T47D (cell line): ENCODE results near the gene NLRP10.

Experiments
- DNase-seq, 2 experiments: peaks; one replicate each; pipeline versions ENCODE4 v3.0.0 to v3.0.0-alpha.2; 2011 to 2012; ENCODE audit warnings: low read depth in 1 of 2, low spot score in 1 of 2
- JUND ChIP-seq: IDR thresholded peaks from 2 replicates; pipeline ENCODE4 v1.6.1; 2012; ENCODE audit warnings: low read depth
- in situ Hi-C: cut with HindIII; loops from 2 replicates; pipeline ENCODE4 v1.10.0; 2016; ENCODE audit warnings: low sequenced_read_pairs, low pct_unique_long_range_greater_than_20kb

NLRP10 gene, protein sequence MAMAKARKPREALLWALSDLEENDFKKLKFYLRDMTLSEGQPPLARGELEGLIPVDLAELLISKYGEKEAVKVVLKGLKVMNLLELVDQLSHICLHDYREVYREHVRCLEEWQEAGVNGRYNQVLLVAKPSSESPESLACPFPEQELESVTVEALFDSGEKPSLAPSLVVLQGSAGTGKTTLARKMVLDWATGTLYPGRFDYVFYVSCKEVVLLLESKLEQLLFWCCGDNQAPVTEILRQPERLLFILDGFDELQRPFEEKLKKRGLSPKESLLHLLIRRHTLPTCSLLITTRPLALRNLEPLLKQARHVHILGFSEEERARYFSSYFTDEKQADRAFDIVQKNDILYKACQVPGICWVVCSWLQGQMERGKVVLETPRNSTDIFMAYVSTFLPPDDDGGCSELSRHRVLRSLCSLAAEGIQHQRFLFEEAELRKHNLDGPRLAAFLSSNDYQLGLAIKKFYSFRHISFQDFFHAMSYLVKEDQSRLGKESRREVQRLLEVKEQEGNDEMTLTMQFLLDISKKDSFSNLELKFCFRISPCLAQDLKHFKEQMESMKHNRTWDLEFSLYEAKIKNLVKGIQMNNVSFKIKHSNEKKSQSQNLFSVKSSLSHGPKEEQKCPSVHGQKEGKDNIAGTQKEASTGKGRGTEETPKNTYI

DNA sequence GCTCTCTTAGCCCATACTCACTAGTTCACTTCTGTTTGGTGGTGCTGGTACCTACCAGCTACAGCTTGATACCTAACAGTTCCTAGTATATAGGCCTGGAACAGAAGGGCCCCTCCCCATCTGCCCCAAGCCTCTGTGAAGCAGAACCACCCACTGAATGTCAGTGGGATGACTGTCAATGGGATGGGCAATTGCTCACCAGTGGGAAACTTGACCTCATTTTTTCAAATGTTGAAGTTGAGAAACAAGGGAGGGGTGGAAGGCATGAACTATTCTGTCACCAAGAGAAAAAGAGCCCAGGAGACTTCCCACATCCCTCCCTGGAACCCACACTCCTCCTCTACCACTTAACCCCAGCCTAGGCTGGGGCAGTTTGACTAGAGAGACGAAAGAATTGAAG, at the start of gene NLRP10:
Gene NLRP10 (minus strand): TSS at position 62 of the 400 bp plus-strand sequence. CDS start 1,952 bp downstream, outside the sequence.
- no peak for DNase-seq
- in situ Hi-C loops, result no loop called here
- TF ChIP-seq JUND, result no peak

DNA sequence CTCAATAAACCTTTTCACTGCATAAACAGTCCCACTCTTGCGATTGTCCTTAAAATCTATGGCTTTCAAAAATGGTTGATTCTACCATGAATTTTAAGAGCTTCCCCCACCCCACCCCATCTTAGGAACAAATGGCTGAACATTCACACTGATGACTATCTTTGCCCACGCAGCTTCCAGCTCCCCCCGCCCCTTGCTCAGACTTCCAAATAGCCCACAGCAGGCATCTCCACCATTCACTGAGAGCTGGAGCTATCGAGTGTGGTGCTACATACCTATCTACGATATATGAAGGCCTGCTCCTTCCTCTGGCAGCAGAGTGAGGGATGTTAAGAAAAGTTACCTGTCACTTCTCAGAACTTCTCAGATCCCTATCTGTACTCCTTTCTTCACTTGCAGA, 48.6 kb upstream of the NLRP10 start:
- in situ Hi-C loops, result no loop called here
- TF ChIP-seq JUND, result no peak
- no peak for DNase-seq

DNA sequence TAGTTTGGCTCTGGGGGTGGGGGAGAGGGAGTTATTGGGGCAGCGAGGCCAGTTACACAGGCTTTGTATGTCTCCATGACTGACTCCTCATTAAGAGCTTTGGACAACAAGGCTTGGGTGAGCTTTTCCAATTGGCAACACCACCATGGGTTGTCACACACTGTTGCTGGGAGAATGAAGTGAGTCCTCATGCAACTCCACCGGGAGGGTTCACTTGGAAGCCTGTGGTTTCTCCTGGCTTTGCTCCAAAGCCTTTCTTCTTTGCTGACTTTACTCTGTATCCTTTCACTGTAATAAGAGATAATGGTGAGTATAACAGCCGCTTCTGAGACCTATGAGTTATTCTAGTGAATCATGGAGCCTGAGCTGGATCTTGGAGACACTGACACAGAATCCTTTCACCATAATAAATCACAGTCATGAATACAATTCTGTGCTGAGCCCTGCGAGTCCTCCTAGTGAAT, 46.8 kb upstream of the NLRP10 start:
- no peak for DNase-seq
- in situ Hi-C loops, result no loop called here
- no peak for TF ChIP-seq JUND

DNA sequence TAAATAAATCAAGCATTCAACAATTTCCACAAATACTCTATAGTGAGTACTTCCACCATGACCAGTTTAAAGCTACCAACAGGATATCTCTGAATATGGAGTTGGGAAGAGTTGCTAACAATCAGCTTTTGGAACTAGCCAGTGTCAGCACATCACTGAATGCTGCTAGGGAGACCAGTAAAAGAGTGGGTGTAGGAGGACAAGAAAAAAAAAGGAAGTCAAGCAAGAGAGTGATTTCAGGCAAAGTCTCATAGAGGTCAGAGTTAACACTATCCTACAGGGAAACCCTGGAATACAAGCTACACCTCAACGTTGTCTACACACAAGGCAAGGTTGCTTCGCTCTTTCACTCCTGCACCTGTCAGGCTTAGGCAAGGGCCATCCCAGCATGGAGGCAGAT, 46.1 kb upstream of the NLRP10 start:
- no peak for DNase-seq
- TF ChIP-seq JUND, result no peak
- in situ Hi-C loops, result no loop called here

DNA sequence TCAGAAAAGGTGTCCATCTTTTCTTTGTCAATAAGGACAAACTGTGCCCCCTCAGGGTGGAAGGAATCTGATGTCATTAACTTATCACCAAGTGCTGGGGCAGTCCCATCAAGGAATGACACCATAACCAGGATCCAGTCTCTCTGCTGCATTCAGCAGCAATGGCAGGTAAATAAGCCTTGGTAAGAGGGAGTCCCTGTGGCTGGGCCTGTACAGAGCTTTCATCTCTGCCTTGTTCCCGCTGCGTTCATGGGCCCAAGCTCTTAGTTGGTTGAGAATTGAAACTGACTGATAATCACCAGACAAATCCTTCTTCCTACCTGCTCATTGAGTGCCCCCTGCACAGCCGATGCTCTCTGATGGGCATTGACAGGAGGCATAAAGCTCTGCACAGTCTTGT, 44.6 kb upstream of the NLRP10 start:
- no peak for DNase-seq
- in situ Hi-C loops, result no loop called here
- no peak for TF ChIP-seq JUND

DNA sequence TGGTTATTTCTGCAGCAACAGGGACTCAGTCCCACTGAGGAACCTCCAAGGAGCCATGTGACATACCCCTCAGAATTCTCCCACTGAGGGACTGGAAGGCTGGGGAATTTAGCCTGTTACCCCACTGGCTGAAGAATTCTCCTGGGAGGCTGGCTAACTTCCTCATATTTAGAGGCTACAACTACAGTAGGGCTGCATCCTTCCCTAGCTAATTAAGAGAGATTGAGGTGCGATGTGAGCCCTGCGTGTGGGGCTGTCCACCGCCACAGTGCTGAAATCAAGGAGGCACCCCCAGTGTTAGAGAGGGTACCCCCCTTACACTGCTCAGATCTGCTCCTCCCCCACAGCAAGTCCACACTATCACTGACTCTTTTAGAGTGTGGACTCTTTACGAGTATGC, 43.0 kb upstream of the NLRP10 start:
- TF ChIP-seq JUND, result no peak
- in situ Hi-C loops, result no loop called here
- no peak for DNase-seq

DNA sequence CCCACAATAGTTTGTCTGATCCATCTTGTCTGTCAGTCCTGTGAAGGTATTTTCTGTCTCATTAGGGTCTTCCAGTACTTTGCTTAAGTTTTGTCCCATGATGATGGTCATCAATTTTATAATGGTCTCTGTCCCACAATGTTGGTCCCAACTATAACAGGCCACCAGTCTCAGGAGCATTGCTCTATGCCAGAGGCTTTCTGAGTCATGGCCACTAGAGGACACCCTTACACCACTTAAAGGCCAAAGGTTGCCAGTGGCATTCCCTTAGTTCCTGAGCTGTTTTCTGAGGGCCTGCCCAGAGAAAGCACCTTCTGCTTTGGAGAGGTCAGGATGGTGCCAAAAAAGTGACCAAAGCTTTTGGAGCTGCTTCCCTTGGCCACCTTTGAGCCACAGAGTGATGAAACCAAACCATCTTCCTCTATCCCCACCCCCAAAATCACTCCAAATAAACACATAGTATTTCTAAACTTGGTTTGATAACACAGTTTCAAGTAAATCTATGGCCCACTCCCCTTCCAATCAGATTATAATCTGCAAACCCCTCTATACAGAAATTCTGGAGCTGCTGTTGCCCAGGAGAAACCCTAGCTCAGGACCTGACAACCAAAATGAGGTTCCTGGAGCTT, 41.2 kb upstream of the NLRP10 start:
- TF ChIP-seq JUND, result no peak
- in situ Hi-C loops, result no loop called here
- DNase-seq, result peak; percentile 52 to 75

DNA sequence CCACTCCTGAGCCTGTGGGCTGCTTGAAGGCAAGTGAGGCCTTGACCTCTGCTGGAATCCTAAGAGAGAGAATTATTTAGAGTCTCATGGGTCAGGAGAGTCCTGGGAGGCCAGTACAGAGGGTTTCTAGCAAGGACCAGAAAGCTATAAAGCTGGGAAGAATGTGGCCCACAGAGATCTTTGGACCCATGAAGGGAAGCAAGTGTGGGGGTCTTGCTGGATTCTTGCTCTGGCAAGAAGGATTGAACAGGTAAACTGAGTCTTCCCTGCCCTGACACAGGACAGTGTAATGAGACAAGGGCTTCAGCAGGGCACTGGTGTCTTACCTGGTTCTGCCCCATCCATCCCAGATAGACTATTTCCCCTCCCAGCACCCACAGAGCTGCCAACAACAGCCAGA, 40.3 kb upstream of the NLRP10 start:
- no peak for DNase-seq
- in situ Hi-C loops, result no loop called here
- no peak for TF ChIP-seq JUND

DNA sequence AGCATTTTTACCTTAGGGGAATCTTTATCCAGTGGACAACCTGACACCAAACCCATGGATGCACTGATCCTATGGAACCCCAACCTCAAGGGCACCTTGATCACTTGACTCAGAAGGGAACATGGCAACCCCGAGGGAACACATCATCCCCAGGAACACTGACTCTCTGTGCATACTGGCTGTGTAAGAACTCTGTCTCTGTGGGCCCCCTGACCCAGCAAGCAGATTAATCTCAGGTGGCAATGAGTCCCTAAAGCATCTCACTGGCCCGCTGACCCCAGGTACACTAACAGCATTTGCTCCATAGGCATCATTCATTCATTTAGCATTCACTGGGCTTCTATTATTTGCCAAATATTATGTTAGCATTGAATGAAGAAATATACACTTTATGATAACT, 38.8 kb upstream of the NLRP10 start:
- TF ChIP-seq JUND, result no peak
- DNase-seq, result no peak
- in situ Hi-C loops, result no loop called here

DNA sequence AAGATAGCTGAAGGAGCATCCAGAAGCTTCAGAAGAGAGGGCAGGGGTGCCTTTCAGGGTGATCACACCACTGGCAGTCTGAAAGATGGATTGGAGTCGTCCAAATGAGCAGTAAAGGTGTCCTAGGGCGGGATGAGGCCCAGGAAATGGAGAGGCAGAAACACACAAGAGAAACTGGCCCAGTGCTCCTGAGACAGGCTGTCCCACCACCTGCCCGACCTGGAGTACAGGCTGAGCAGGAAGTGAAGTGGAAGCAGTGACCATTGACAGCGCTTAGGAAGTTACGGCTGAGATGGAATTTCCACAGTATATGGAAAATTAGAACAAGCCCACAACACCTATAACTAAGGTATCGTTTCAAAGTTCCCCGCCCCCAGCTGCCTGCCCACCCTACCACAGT, 37.9 kb upstream of the NLRP10 start:
- DNase-seq, result peak in 1 of 2 experiments; percentile 18
- in situ Hi-C loops, result no loop called here
- no peak for TF ChIP-seq JUND

DNA sequence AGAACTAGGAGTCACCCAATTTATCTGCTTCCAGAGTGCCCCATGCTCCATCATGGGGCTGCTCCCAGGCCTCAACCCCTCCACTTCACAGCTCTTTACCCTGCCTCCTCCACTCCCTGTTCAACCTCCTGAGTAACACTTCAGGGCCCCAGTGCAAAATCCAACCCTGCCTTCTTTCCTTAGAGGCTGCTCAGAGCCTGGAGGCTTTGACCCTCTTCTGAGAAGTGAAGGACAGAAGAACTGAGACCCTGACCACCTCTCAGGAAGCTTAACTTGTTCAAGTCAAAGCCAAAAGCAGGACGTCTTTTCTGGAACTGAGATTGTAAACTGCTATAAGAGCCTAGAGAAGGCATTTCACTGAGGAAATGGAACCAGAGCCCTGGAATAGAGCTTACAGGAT, 37.4 kb upstream of the NLRP10 start:
- in situ Hi-C loops, result no loop called here
- DNase-seq, result no peak
- no peak for TF ChIP-seq JUND

DNA sequence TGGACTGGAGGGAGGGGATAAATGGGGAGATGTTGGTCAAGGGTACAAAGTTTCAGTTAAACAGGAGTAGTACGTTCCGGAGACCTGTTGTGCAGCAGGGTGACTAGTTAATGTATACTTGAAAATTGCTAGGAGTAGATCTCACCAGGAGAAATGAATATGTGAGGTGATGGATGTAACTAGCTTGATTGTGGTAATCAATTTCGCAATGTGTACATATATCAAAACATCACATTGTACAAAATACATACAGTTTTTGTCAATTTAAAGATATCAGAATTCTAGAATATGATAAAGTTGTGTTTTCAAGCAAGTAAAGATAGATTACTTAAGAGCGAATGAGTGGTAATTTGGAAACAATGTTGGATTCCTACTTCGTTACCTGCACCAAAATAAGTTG, 35.1 kb upstream of the NLRP10 start:
- in situ Hi-C loops, result no loop called here
- no peak for DNase-seq
- TF ChIP-seq JUND, result no peak

DNA sequence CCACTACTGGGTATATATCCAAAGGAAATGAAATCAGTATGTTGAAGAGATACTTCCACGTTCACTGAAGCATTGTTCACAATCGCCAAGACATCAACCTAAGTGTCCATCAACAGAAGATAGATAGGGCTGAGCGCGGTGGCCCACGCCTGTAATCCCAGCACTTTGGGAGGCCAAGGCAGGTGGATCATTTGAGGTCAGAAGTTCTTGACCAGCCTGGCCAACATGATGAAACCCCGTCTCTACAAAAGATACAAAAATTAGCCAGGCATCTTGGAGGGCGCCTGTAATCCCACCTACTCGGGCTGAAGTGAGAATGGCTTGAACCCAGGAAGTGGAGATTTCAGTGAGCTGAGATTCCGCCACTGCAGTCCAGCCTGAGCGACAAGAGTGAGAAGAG, 34.5 kb upstream of the NLRP10 start:
- no peak for DNase-seq
- in situ Hi-C loops, result no loop called here
- TF ChIP-seq JUND, result no peak
